SK-N-SH (cell line): ENCODE data around the gene SLC12A5.

ENCODE experiments used
- POLR2AphosphoS5 ChIP-seq: IDR thresholded peaks from 2 replicates; pipeline ENCODE4 v1.6.1; 2012; ENCODE audit warnings: low read depth, low read length
- TF ChIP-seq, protein P1 (sequence below): fragments of 200-600 bp; sonication (generic); IDR thresholded peaks from 2 replicates; pipeline ENCODE4 v1.6.1; 2017; ENCODE audit warnings: antibody characterized with exemption, mild to moderate bottlenecking, moderate library complexity

DNA sequence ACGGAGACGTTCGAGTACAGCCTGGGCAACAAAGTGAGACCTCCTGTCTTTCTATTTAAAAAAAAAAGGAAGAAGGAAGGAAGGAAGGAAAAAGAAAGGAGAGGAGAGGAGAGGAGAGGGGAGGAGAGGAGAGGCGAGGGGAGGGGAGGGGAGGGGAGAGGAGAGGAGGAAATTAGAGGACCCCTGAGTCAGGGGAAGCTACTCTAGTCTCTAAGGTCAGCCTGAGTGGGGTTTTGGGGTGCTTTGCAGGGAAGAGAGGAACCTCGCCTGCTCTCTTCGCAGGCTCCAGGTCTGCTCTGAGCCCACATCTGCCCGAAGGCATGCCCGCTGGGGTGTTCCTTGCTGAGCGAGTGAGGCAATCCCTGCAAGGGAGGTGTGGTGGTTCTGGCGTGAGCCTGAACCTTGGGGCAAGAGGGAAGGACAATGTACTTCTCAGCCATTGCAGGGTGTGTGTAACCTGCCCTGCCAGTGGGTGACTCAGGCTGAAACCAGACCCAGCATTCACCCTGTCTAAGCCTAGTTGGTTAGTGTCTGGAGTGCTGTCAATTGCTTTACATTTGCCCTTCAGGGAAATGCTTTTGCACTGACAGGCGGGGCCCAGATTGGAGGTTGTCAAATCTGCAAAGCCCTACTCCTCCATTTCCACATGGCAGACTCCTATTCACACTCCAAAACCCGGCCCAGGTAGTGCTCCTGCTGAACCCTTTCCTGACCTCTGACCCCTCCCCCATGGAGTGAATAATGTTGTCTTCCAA lies 35.6 kb upstream of the SLC12A5 start:
- TF ChIP-seq, protein P1, sequence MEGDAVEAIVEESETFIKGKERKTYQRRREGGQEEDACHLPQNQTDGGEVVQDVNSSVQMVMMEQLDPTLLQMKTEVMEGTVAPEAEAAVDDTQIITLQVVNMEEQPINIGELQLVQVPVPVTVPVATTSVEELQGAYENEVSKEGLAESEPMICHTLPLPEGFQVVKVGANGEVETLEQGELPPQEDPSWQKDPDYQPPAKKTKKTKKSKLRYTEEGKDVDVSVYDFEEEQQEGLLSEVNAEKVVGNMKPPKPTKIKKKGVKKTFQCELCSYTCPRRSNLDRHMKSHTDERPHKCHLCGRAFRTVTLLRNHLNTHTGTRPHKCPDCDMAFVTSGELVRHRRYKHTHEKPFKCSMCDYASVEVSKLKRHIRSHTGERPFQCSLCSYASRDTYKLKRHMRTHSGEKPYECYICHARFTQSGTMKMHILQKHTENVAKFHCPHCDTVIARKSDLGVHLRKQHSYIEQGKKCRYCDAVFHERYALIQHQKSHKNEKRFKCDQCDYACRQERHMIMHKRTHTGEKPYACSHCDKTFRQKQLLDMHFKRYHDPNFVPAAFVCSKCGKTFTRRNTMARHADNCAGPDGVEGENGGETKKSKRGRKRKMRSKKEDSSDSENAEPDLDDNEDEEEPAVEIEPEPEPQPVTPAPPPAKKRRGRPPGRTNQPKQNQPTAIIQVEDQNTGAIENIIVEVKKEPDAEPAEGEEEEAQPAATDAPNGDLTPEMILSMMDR: no peak
- TF ChIP-seq POLR2AphosphoS5: no peak
